Duodenal mucosa (tissue), 2 donors: Measurements from ENCODE around the gene LAD1.

Experiments used
- H3K27ac ChIP-seq: one replicate; pipeline ENCODE4 v1.7.0; 2013; ENCODE audit warnings: low read depth, low read length
- H3K27me3 ChIP-seq, 2 donors: one replicate each; pipeline ENCODE4 v1.7.0; 2013; ENCODE audit warnings: low read length in 2 of 2, control low read depth in 1 of 2; ENCODE audit not compliant: insufficient read depth in 2 of 2, control insufficient read depth in 1 of 2
- H3K36me3 ChIP-seq, 2 donors: one replicate each; pipeline ENCODE4 v1.7.0; 2013; ENCODE audit warnings: low read length in 2 of 2, control low read depth in 1 of 2; ENCODE audit not compliant: insufficient read depth in 2 of 2, control insufficient read depth in 1 of 2
- H3K4me1 ChIP-seq, 2 donors: one replicate each; pipeline ENCODE4 v1.7.0; 2013; ENCODE audit warnings: low read length in 2 of 2, control low read depth in 1 of 2; ENCODE audit not compliant: insufficient read depth in 2 of 2, control insufficient read depth in 1 of 2
- H3K4me3 ChIP-seq, 2 donors: one replicate each; pipeline ENCODE4 v1.7.0; 2013; ENCODE audit warnings: low read length in 2 of 2, low read depth in 1 of 2
- H3K9ac ChIP-seq, 2 donors: one replicate each; pipeline ENCODE4 v1.7.0; 2013; ENCODE audit warnings: low read length in 2 of 2, low read depth in 1 of 2
- H3K9me3 ChIP-seq, 2 donors: one replicate each; pipeline ENCODE4 v1.7.0; 2013; ENCODE audit warnings: low read length in 2 of 2, control low read depth in 1 of 2; ENCODE audit not compliant: control insufficient read depth in 1 of 2

The LAD1 gene

GRCh38 chr1:201345081-201345355 lies 54.1 kb downstream of the LAD1 start:
- Histone ChIP-seq H3K9me3 (no peaks in the 10 kb centered on the region), H3K4me3 (no peak overlapping the region), H3K36me3 (no peaks in the 10 kb centered on the region), H3K27ac (no peak overlapping the region), H3K27me3 (peaks cover 7 to 9% of the 10 kb centered on the region in 2 donors), H3K4me1 (no peaks in the 10 kb centered on the region), H3K9ac (no peak overlapping the region)

DNA sequence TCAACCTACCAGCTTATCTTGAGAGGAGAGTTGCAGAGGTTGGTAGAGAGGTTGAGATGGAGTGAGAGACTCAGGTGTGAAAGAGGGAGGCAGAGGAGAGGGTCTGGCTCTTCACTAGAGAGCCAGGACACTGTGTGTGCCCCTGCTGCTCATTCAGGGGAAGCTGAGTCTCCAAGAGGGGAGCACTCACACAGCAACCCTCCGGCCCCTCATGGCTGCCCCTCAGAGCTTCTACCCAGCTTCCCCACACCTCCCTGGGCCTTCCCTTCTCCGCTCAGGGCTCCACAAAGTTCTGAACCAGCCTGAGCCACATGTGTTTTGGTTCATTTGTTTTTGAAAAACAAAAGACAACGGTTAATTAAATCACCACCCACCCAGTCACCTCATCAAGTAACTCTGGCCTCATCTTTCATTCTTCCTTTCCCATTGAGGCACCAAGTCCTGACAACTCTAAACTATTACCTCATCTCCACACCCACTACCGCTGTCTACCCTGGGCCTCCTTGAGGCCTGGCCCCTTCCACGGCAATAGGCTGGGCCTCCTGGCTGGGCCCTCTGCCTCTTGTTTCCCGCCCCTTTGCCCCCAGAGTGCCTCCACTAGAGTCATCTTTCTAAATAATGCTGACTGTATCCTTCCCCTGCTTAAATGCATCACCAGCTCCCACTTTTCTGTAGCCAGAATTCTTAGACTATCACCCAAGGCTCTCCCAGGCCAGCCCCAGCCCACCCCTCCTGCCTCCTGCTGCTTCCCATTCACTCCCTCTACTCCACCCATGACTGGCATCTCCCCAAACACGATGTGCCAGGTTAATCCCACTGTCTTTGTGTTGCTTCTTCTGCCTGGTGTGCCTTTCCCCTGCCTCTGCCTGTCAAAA lies 54.7 kb downstream of the LAD1 start:
- H3K9ac ChIP-seq = no peak overlapping the region

GRCh38 chr1:201341377-201341776 lies 57.7 kb downstream of the LAD1 start:
- Histone ChIP-seq H3K27ac (no peak overlapping the region), H3K4me3 (no peak overlapping the region), H3K9ac (no peak overlapping the region), H3K27me3 (peaks cover 0 to 5% of the 10 kb centered on the region in 2 donors), H3K9me3 (no peaks in the 10 kb centered on the region), H3K36me3 (no peaks in the 10 kb centered on the region), H3K4me1 (no peaks in the 10 kb centered on the region)

More for the DNA sequence above, 54.7 kb downstream of the LAD1 start:
- no peaks in the 10 kb centered on the region for H3K4me1 ChIP-seq
- peaks cover 7 to 8% of the 10 kb centered on the region in 2 donors for H3K27me3 ChIP-seq
- H3K27ac ChIP-seq = no peak overlapping the region
- H3K9me3 ChIP-seq = no peaks in the 10 kb centered on the region
- no peaks in the 10 kb centered on the region for H3K36me3 ChIP-seq
- no peak overlapping the region for H3K4me3 ChIP-seq

DNA sequence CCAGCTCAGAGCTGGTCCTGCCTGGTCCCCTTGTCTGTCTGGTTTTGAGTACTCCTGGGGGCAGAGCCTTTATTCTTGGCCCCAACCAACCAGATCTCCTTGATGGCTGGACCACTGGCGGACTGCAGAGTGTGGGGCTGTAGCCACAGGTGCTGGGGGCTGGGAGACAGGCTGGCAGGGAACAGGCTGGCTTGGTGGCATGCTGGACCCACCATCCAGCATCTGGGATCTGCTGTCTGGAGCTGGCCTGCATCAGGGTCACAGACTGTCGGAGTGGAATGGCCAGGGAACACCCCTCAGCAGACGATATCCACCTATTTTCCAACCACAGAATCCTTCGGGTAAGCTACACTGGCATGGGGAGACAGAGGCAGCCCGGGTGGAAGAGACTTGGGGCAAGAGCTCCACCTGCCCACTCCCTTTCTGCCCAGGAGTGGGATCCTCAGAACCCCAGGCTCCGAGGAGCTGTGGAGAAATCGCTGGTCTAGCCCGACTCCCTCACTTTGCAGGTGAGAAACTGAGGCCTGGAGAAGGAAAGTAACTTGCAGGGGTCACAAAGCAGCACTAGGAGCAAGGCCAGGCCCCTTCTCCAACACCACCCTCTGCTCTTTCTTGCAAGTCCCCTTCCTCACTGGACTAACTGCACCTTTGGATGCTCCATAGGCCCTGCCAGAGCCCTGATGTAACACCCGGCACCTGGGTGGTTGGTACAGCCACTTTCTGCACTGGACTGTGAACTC lies 62.2 kb downstream of the LAD1 start:
- Histone ChIP-seq H3K9me3 (no peaks in the 10 kb centered on the region), H3K4me3 (no peak overlapping the region), H3K9ac (no peak overlapping the region), H3K27me3 (no peaks in the 10 kb centered on the region), H3K36me3 (no peaks in the 10 kb centered on the region), H3K27ac (no peak overlapping the region), H3K4me1 (no peaks in the 10 kb centered on the region)

- H3K9me3 ChIP-seq = no peaks in the 10 kb centered on the region
- H3K4me1 ChIP-seq = no peaks in the 10 kb centered on the region
- H3K4me3 ChIP-seq = no peak overlapping the region
- H3K27ac ChIP-seq = no peak overlapping the region
- H3K9ac ChIP-seq = no peak overlapping the region
- H3K27me3 ChIP-seq = no peaks in the 10 kb centered on the region
- no peaks in the 10 kb centered on the region for H3K36me3 ChIP-seq
Observed at GRCh38 chr1:201335901-201336300, 63.2 kb downstream of the LAD1 start.

DNA sequence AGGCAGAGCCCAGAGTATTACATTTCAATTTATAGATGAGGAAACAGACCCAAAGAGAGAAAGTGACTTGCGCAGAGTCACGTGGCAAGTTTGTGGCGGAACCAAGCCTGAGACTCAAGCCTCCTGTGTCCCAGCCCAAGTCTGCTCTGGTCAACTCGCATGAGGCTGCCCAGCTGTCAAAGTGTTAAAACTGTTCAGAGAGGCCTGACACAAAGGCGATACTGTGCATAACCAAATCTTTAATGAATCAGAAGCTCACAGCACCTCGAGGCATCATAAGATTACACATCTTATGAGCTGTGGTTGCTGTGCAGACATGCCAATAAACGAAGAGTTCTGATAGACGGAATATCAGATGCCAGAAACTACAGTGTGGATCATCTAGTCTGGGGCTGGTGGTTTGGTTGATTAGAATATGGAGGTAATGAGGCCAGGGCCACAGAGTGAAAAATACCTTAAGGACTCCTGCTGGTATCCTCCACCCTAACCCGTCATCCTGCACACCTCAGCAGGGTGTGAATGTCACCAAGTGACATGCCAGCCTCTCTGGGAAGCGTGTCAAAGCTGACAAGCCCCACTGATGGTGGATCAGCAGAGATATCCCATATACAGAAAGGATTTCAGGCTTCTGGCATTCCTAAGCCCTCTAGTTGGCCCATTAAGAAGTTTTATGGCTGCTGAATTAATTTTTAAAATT lies 63.8 kb downstream of the LAD1 start:
- H3K9me3 ChIP-seq = no peaks in the 10 kb centered on the region
- H3K4me3 ChIP-seq = no peak overlapping the region
- no peaks in the 10 kb centered on the region for H3K27me3 ChIP-seq
- no peak overlapping the region for H3K27ac ChIP-seq
- no peaks in the 10 kb centered on the region for H3K36me3 ChIP-seq
- H3K9ac ChIP-seq = no peak overlapping the region
- H3K4me1 ChIP-seq = no peaks in the 10 kb centered on the region

DNA sequence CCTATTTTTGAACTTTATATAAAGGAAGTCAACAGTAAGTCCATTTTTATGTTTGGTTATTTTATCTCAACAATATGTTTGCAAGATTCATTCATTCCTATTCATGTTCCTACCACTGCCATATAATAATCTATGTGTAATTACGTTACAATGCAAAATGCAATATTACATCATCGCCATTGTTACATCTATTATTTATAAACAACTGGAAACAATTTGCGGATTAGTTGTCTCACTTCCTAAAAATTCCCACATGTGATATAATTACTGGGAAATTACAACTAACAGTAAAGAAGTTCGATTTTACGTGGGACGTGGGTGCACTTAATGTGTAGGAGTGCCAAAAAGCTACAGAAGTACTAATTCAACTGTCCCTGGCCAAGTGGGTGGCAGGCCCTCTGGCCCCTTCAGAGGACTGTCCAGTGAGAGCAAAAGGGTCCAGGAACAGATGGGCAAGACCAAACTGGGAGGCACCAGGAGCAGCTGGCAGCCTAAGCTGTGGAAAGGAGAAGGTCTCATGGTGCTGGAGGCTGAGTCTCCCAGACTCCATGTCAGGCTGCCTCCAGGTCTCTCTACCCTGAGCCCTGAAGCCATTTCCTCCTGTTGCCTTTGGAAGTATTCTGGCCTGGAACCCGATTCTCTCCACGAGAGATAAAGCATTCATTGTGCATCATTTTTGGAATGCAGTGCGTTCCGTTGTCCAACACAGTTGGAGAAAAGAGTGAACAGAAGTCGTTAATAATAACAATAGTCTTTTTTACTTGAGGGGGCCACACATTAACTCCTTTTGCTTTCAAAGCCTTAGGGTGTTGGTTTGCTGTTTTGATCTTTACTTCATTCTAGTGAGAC lies 64.6 kb downstream of the LAD1 start:
- Histone ChIP-seq H3K4me3 (no peak overlapping the region), H3K27me3 (no peaks in the 10 kb centered on the region), H3K9ac (no peak overlapping the region), H3K4me1 (no peaks in the 10 kb centered on the region), H3K9me3 (no peaks in the 10 kb centered on the region), H3K27ac (no peak overlapping the region), H3K36me3 (no peaks in the 10 kb centered on the region)

DNA sequence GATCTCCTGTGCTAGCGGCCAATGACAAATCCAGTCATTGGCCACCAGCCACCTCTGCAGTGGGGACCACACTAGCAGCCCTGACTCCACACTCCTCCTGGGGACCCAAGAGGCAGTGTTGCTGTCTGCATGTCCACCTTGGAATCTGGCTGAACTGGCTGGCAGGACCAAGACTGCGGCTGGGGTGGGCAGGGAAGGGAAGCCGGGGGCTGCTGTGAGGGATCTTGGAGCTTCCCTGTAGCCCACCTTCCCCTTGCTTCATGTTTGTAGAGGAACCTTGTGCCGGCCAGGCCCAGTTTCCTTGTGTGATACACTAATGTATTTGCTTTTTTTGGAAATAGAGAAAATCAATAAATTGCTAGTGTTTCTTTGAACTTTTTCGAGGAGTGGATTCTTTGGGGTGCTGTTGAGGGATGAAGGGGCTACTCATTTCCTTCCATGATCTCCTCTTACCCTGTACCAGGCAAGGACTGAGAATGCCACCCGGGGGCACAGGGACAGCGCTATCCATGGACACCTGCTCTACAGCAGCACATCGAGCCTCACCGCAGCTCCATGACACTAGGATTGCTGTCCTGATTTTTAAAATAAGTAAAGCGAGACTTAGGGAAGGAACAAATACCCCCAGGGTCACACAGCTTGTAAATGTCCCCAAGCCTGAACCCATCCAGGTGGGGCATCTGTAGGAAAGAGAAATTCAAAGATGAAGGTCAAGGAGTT lies 66.3 kb downstream of the LAD1 start:
- Histone ChIP-seq H3K9ac (no peak overlapping the region), H3K27me3 (no peaks in the 10 kb centered on the region), H3K36me3 (no peaks in the 10 kb centered on the region), H3K4me1 (no peaks in the 10 kb centered on the region), H3K4me3 (no peak overlapping the region), H3K27ac (no peak overlapping the region), H3K9me3 (no peaks in the 10 kb centered on the region)

- no peak overlapping the region for H3K9ac ChIP-seq
- no peak overlapping the region for H3K4me3 ChIP-seq
- no peak overlapping the region for H3K27ac ChIP-seq
- H3K27me3 ChIP-seq = peaks cover 0 to 1% of the 10 kb centered on the region in 2 donors
- H3K4me1 ChIP-seq = no peaks in the 10 kb centered on the region
- no peaks in the 10 kb centered on the region for H3K36me3 ChIP-seq
- no peaks in the 10 kb centered on the region for H3K9me3 ChIP-seq
Observed at GRCh38 chr1:201332021-201332420, 67.1 kb downstream of the LAD1 start.
